SU-DHL-6 (cell line): Measurements from ENCODE around the gene UQCR10.

ENCODE experiments used
- H2AFZ ChIP-seq: fragments of 200-600 bp; sonication (generic); 2 replicates; pipeline ENCODE4 v1.6.1; 2014; ENCODE audit warnings: low read depth, mild to moderate bottlenecking, moderate library complexity, mixed read lengths, antibody characterized with exemption, low read length; ENCODE audit not compliant: severe bottlenecking
- H3F3A ChIP-seq: fragments of 200-600 bp; shearing (Covaris generic); 2 replicates; pipeline ENCODE4 v1.6.0; 2016; ENCODE audit warnings: antibody characterized with exemption, mild to moderate bottlenecking; ENCODE audit not compliant: insufficient read depth
- H3K27ac ChIP-seq: fragments of 200-600 bp; sonication (generic); 2 replicates; pipeline ENCODE4 v1.5.1; 2016; ENCODE audit warnings: low read depth, mild to moderate bottlenecking, low read length, moderate library complexity, mixed read lengths
- H3K27me3 ChIP-seq: fragments of 200-600 bp; sonication (generic), shearing (Covaris generic); 2 replicates; pipeline ENCODE4 v1.6.0; 2014; ENCODE audit warnings: mild to moderate bottlenecking, low read length
- H3K36me3 ChIP-seq: fragments of 200-600 bp; sonication (generic); 2 replicates; pipeline ENCODE4 v1.6.1; 2014; ENCODE audit warnings: mild to moderate bottlenecking, low read length, mixed read lengths
- H3K4me2 ChIP-seq: fragments of 300-600, 200-600 bp; shearing (Covaris generic), sonication (generic); 2 replicates; pipeline ENCODE4 v1.6.0; 2014; ENCODE audit warnings: low read length, low read depth, mild to moderate bottlenecking; ENCODE audit not compliant: poor library complexity, severe bottlenecking
- H3K4me3 ChIP-seq: fragments of 200-600 bp; sonication (generic); 2 replicates; pipeline ENCODE4 v1.5.1; 2014; ENCODE audit warnings: antibody characterized with exemption, low read length, mild to moderate bottlenecking, mixed read lengths; ENCODE audit not compliant: insufficient read depth, poor library complexity, severe bottlenecking
- H3K79me2 ChIP-seq: fragments of 200-600 bp; sonication (generic); 2 replicates; pipeline ENCODE4 v1.6.1; 2014; ENCODE audit warnings: mild to moderate bottlenecking, low read length, moderate library complexity; ENCODE audit not compliant: insufficient read depth
- H3K9ac ChIP-seq: fragments of 200-600 bp; sonication (generic); 2 replicates; pipeline ENCODE4 v1.7.0; 2014; ENCODE audit warnings: mild to moderate bottlenecking, low read length
- H3K9me2 ChIP-seq: fragments of 200-600 bp; sonication (generic); replicated peaks from 2 replicates; pipeline ENCODE4 v1.6.1; 2014; ENCODE audit warnings: low read length; ENCODE audit not compliant: insufficient read depth
- H3K9me3 ChIP-seq: fragments of 200-600 bp; sonication (generic); 2 replicates; pipeline ENCODE4 v1.6.1; 2014; ENCODE audit warnings: low read length, mixed read lengths; ENCODE audit not compliant: insufficient read depth
- H4K20me1 ChIP-seq: fragments of 200-600 bp; sonication (generic); 2 replicates; pipeline ENCODE4 v1.6.1; 2014; ENCODE audit warnings: low read depth, mild to moderate bottlenecking, antibody characterized with exemption, low read length, moderate library complexity, mixed read lengths
- EZH2phosphoT487 ChIP-seq: fragments of 200-600 bp; sonication (generic), shearing (Covaris generic); conservative IDR thresholded peaks from 2 replicates; pipeline ENCODE4 v1.6.1; 2018; ENCODE audit warnings: mild to moderate bottlenecking, antibody characterized with exemption, low read length, moderate library complexity, mixed read lengths
- TF ChIP-seq, protein P1 (sequence below): fragments of 200-600 bp; sonication (generic); IDR thresholded peaks from one replicate; pipeline ENCODE4 v1.5.1; 2017; ENCODE audit warnings: antibody characterized with exemption, mild to moderate bottlenecking, low read length, moderate library complexity; ENCODE audit not compliant: insufficient read depth, poor library complexity, severe bottlenecking

UQCR10 gene

DNA sequence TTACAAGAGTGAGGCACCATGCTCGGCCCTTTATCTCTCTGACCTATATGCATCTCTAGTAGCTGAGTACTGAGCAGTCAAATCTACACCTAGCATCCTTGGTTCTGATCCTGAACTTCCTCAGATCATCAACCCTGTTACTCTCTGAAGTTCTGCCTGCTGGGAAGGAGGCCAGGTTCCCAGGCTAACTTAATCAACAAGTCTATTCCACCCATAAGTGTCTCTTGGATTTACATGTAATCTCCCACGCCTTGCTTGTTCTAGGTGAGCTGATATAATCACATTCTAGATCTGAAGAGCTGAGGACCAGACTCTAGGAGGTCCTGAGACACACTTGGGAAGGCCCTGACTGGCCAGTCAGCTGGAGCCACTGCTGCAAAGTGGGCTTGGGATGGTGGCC lies 25.2 kb upstream of the UQCR10 start:
- no peaks in the 10 kb centered on the region for H3K9me2 ChIP-seq
- no peaks in the 10 kb centered on the region for H3K36me3 ChIP-seq
- H3K9me3 ChIP-seq: no peaks in the 10 kb centered on the region
- H3F3A ChIP-seq: no peaks in the 10 kb centered on the region
- H3K4me3 ChIP-seq: no peak overlapping the region
- H2AFZ ChIP-seq: no peak overlapping the region
- H3K27ac ChIP-seq: no peak overlapping the region
- H3K79me2 ChIP-seq: no peaks in the 10 kb centered on the region
- H3K27me3 ChIP-seq: no peaks in the 10 kb centered on the region
- no peak overlapping the region for H3K9ac ChIP-seq
- H4K20me1 ChIP-seq: no peaks in the 10 kb centered on the region
- no peak overlapping the region for H3K4me2 ChIP-seq
- TF ChIP-seq EZH2phosphoT487: no peak
- TF ChIP-seq, protein P1, sequence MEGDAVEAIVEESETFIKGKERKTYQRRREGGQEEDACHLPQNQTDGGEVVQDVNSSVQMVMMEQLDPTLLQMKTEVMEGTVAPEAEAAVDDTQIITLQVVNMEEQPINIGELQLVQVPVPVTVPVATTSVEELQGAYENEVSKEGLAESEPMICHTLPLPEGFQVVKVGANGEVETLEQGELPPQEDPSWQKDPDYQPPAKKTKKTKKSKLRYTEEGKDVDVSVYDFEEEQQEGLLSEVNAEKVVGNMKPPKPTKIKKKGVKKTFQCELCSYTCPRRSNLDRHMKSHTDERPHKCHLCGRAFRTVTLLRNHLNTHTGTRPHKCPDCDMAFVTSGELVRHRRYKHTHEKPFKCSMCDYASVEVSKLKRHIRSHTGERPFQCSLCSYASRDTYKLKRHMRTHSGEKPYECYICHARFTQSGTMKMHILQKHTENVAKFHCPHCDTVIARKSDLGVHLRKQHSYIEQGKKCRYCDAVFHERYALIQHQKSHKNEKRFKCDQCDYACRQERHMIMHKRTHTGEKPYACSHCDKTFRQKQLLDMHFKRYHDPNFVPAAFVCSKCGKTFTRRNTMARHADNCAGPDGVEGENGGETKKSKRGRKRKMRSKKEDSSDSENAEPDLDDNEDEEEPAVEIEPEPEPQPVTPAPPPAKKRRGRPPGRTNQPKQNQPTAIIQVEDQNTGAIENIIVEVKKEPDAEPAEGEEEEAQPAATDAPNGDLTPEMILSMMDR: no peak

DNA sequence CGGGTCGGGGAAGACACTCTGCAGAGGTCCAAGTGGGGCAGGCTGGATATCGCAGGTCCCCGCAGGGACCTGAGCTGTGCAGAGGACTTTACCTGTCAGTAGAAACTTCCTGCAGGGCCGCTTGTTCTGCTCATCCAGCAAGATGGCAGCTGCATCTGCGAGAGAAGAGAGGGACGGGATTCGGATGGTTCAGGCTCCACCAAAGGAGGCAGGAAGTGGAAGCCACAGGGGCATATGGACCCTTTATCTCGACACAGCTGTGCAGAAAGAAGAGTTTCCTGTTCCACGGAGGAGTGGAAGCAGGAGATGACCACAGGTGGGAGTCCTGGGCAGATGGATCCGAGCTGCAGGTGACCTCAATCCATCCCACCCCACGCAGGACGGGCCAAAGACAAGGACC lies 24.8 kb upstream of the UQCR10 start:
- no peak overlapping the region for H3K4me3 ChIP-seq
- no peaks in the 10 kb centered on the region for H4K20me1 ChIP-seq
- no peaks in the 10 kb centered on the region for H3K36me3 ChIP-seq
- no peaks in the 10 kb centered on the region for H3K9me3 ChIP-seq
- H3K27me3 ChIP-seq: no peaks in the 10 kb centered on the region
- H2AFZ ChIP-seq: no peak overlapping the region
- no peak overlapping the region for H3K27ac ChIP-seq
- TF ChIP-seq EZH2phosphoT487: no peak
- TF ChIP-seq, protein P1: no peak
- H3K9me2 ChIP-seq: no peaks in the 10 kb centered on the region
- no peak overlapping the region for H3K9ac ChIP-seq
- no peaks in the 10 kb centered on the region for H3F3A ChIP-seq
- H3K79me2 ChIP-seq: no peaks in the 10 kb centered on the region
- no peak overlapping the region for H3K4me2 ChIP-seq

DNA sequence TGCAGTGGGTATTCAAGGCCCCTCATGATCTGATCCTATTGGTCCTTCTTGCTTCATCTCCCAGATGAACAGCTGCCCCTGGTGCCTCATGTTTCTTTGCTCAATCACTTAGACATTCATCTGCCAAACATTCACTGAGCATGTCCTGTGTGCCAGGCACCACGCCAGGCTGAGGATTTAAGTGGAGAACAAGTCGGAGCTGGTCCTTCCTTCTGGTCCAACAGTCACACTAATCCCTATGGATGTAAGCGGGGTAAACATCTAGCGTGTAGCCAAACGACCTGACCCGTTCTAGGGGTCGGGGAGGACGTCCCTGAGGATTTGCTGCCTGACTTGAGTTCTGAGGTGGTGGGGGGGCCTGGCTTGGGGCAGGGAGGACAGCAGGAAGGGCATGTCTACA lies 22.3 kb upstream of the UQCR10 start:
- Histone ChIP-seq H4K20me1 (no peaks in the 10 kb centered on the region), H3K4me3 (no peak overlapping the region), H3K9ac (no peak overlapping the region), H3K79me2 (no peaks in the 10 kb centered on the region), H2AFZ (no peak overlapping the region), H3K27ac (no peak overlapping the region), H3F3A (no peaks in the 10 kb centered on the region), H3K9me2 (no peaks in the 10 kb centered on the region), H3K36me3 (no peaks in the 10 kb centered on the region), H3K27me3 (no peaks in the 10 kb centered on the region), H3K9me3 (no peaks in the 10 kb centered on the region), H3K4me2 (no peak overlapping the region)
- no peak for TF ChIP-seq EZH2phosphoT487
- TF ChIP-seq, protein P1: no peak

DNA sequence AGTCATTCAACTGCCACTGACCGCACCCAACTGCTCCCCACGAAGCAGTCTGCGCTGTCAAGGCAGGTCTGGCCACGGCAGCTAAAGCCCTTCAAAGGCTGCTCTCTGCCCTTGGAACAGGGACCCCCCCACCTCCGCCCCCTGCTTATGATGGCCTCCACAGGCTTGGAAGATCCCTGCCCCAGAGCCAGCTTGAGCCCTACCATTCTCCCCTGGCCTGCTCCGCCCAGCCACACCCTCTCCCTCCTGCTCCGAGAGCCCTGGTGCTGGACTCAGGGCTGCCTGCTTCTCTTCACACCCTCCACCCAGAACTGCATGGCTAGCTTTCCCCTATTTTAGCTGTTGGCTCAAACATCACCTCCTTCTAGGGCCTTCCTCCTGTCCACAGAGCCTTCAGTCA lies 19.3 kb upstream of the UQCR10 start:
- no peaks in the 10 kb centered on the region for H3F3A ChIP-seq
- no peaks in the 10 kb centered on the region for H4K20me1 ChIP-seq
- H3K9me2 ChIP-seq: no peaks in the 10 kb centered on the region
- no peak overlapping the region for H2AFZ ChIP-seq
- no peaks in the 10 kb centered on the region for H3K27me3 ChIP-seq
- no peak overlapping the region for H3K27ac ChIP-seq
- H3K36me3 ChIP-seq: no peaks in the 10 kb centered on the region
- no peak for TF ChIP-seq EZH2phosphoT487
- TF ChIP-seq, protein P1: no peak
- H3K9ac ChIP-seq: no peak overlapping the region
- no peak overlapping the region for H3K4me2 ChIP-seq
- no peaks in the 10 kb centered on the region for H3K9me3 ChIP-seq
- no peaks in the 10 kb centered on the region for H3K79me2 ChIP-seq
- no peak overlapping the region for H3K4me3 ChIP-seq
